ENCODE results near the gene MATN3.

GRCh38 chr2:19955544-19956422 lies 56.7 kb downstream of the MATN3 start:
- TF ChIP-seq CTCF (conservative IDR thresholded peaks at IDR 0.05 in 1 of 2, IDR thresholded peaks at IDR 0.05 in 1 of 2; ENCODE audit: extremely low read depth in 1 of 2, insufficient read depth in 1 of 2, low read depth in 1 of 2, low read length in 2 of 2) (peak; percentile 85 to 87), EZH2 (IDR thresholded peaks at IDR 0.05; ENCODE audit: borderline replicate concordance, low read length) (no peak)

Data from mammary epithelial cell (primary cell).